Measurements from ENCODE around the gene TYW1B. TPM values are rescaled to one million over a fixed set of nuclear protein-coding genes. Genes with fewer than 3 reads are reported as not detected.
"Not testable (repeated sequence)": the region's sequence is repeated elsewhere in the genome, so short reads cannot be mapped to it uniquely, and the experiment has no call there.

The TYW1B gene
- total RNA-seq, 1 experiment from 2014 or later, result 3.9 TPM

DNA sequence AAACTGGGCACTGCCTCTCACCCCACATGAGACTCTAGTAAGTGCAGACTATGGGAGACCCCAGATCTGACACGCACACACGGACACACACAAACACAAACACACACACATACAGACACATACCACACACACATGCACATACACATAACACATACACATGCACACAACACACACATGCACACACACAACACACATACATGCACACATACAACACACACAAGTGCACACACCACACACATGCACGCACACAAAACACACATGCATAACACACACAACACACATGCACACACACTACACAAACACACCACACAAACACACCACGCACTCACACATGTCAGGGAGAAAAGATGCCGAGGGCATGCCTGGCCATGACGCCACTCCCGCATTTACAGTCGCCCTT lies 205.5 kb downstream of the TYW1B start:
- Histone ChIP-seq H3K27me3 (ENCODE audit: low read length) (no peaks in the 10 kb centered on the region), H3K9me2 (replicated peaks; ENCODE audit: low read length) (no peaks in the 10 kb centered on the region), H3K4me2 (ENCODE audit: low read length) (no peak overlapping the region), H3K9ac (ENCODE audit: low read length) (no peak overlapping the region), H3K4me1 (ENCODE audit: insufficient read depth, low read length) (peaks cover 3% of the 10 kb centered on the region; the same call in 1 of the 2 replicates), H3K36me3 (ENCODE audit: low read depth, low read length) (no peaks in the 10 kb centered on the region), H3K4me3 (ENCODE audit: low read length) (no peak overlapping the region), H3K27ac (ENCODE audit: low read length) (no peak overlapping the region), H2AFZ (ENCODE audit: low read length) (no peak overlapping the region), H3F3A (ENCODE audit: low read length, unreplicated experiment) (no peaks in the 10 kb centered on the region), H3K79me2 (ENCODE audit: low read length) (no peaks in the 10 kb centered on the region), H4K20me1 (ENCODE audit: low read length) (no peaks in the 10 kb centered on the region), H3K9me3 (ENCODE audit: low read length) (no peaks in the 10 kb centered on the region)
- TF ChIP-seq, protein P1, sequence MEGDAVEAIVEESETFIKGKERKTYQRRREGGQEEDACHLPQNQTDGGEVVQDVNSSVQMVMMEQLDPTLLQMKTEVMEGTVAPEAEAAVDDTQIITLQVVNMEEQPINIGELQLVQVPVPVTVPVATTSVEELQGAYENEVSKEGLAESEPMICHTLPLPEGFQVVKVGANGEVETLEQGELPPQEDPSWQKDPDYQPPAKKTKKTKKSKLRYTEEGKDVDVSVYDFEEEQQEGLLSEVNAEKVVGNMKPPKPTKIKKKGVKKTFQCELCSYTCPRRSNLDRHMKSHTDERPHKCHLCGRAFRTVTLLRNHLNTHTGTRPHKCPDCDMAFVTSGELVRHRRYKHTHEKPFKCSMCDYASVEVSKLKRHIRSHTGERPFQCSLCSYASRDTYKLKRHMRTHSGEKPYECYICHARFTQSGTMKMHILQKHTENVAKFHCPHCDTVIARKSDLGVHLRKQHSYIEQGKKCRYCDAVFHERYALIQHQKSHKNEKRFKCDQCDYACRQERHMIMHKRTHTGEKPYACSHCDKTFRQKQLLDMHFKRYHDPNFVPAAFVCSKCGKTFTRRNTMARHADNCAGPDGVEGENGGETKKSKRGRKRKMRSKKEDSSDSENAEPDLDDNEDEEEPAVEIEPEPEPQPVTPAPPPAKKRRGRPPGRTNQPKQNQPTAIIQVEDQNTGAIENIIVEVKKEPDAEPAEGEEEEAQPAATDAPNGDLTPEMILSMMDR (conservative IDR thresholded peaks at IDR 0.05; ENCODE audit: low read depth, low read length), result no peak
- TF ChIP-seq EZH2phosphoT487 (IDR thresholded peaks at IDR 0.05; ENCODE audit: borderline replicate concordance, low read length) (no peak), EZH2 (IDR thresholded peaks at IDR 0.05; ENCODE audit: low read length, unreplicated experiment) (no peak)
- no peak for ATAC-seq
- ChIA-PET CTCF (no interaction called here), POLR2A (ENCODE audit: unreplicated experiment) (no interaction called here)
- BruUV-seq (replicated peaks), result no TSS peak
- intact Hi-C loops (cut with micrococcal nuclease), result no loop called here
- no peak for DNase-seq

DNA sequence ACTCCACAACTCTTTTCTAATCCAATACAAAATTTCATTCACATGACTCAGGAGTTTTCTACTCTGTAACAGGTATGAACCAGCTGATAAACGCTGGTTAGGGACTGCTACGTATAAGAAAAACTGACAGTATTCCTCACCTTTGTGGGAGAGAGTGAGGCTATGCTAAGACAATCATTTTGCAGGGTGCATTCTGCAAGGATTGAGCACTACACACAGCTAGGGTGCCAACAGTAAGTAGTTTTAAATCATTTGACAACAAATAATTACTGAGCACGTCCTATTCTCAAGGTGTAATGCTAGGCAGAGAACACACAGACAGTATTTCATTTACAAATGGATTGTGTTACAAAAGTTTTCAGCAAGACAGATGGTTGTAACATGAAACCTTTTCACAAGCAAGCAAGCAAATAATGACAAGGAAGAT lies 206.2 kb downstream of the TYW1B start:
- H3K4me2 ChIP-seq (ENCODE audit: low read length); CTCF ChIA-PET; H3F3A ChIP-seq (ENCODE audit: low read length, unreplicated experiment); DNase-seq; H3K36me3 ChIP-seq (ENCODE audit: low read depth, low read length); H3K4me1 ChIP-seq (ENCODE audit: insufficient read depth, low read length); H3K4me3 ChIP-seq (ENCODE audit: low read length); H4K20me1 ChIP-seq (ENCODE audit: low read length); intact Hi-C loops (cut with micrococcal nuclease); H3K27me3 ChIP-seq (ENCODE audit: low read length); H3K9me3 ChIP-seq (ENCODE audit: low read length); H3K9ac ChIP-seq (ENCODE audit: low read length); H3K27ac ChIP-seq (ENCODE audit: low read length); H3K79me2 ChIP-seq (ENCODE audit: low read length); H2AFZ ChIP-seq (ENCODE audit: low read length); POLR2A ChIA-PET (ENCODE audit: unreplicated experiment); BruUV-seq (replicated peaks); H3K9me2 ChIP-seq (replicated peaks; ENCODE audit: low read length): not testable (repeated sequence)
- ATAC-seq, result peak; percentile 78

DNA sequence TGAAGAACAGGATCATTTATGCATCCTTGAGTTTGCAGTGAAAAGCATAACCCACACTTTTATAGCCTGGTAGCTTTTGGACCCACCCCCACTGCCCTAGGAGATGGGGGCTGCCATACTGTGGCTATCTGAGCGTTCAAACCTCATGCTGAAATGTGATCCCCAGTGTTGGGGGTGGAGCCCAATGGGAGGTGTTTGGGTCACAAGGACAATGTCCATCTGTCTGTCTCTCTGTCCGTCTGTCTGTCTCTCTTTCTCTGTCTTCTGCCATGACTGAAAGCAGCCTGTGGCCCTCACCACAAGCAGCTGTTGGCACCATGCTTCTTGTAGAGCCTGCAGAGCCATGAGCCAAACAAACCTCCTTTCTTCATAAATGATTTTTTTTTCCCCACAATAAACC lies 207.1 kb downstream of the TYW1B start:
- H3K9me2 ChIP-seq (replicated peaks; ENCODE audit: low read length); intact Hi-C loops (cut with micrococcal nuclease); H3K9me3 ChIP-seq (ENCODE audit: low read length); BruUV-seq (replicated peaks); H3K4me1 ChIP-seq (ENCODE audit: insufficient read depth, low read length); POLR2A ChIA-PET (ENCODE audit: unreplicated experiment); H3K27ac ChIP-seq (ENCODE audit: low read length); H3K27me3 ChIP-seq (ENCODE audit: low read length); H3K4me2 ChIP-seq (ENCODE audit: low read length); H3K4me3 ChIP-seq (ENCODE audit: low read length); H3K79me2 ChIP-seq (ENCODE audit: low read length); H4K20me1 ChIP-seq (ENCODE audit: low read length); ATAC-seq; H3F3A ChIP-seq (ENCODE audit: low read length, unreplicated experiment); H3K9ac ChIP-seq (ENCODE audit: low read length); H3K36me3 ChIP-seq (ENCODE audit: low read depth, low read length); H2AFZ ChIP-seq (ENCODE audit: low read length); DNase-seq; CTCF ChIA-PET: not testable (repeated sequence)

DNA sequence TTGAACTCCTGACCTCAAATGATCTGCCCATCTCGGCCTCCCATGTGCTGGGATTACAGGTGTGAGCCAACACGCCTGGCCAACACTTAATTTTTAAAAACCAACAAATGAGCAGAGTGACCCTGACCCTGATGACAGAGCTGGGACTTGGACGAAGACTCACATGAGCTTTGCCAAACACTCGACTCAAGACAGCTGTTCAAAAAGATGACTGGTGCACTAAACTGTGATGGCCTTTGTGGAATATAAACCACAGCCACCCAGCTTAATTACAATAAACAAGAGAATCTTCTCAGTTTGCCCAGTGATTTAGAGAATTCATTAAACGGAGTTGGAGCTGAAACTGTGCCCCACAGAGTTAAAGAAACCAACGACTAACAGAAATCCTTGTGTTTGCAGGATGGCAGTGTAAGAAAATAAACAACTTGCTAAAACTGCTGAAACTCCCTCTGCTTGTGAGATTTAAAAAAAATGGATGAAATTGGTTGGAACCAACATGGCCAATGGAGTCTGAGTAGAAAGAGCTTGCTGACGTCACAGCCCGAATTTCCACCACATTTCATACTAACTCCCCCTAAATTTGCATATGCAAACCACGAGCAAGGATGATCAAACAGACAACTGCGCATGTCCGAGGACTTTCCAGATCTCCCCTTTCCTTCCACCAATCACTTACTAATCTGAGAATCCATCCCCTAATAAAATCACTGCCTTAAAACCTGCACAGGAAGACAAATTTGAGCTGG lies 209.4 kb downstream of the TYW1B start:
- H4K20me1 ChIP-seq (ENCODE audit: low read length); H3K9me3 ChIP-seq (ENCODE audit: low read length); H3K79me2 ChIP-seq (ENCODE audit: low read length); H3K9me2 ChIP-seq (replicated peaks; ENCODE audit: low read length); BruUV-seq (replicated peaks); H3F3A ChIP-seq (ENCODE audit: low read length, unreplicated experiment); H3K4me2 ChIP-seq (ENCODE audit: low read length); H2AFZ ChIP-seq (ENCODE audit: low read length); CTCF ChIA-PET; H3K9ac ChIP-seq (ENCODE audit: low read length); H3K27ac ChIP-seq (ENCODE audit: low read length); H3K4me1 ChIP-seq (ENCODE audit: insufficient read depth, low read length); H3K36me3 ChIP-seq (ENCODE audit: low read depth, low read length); intact Hi-C loops (cut with micrococcal nuclease); H3K4me3 ChIP-seq (ENCODE audit: low read length); DNase-seq; H3K27me3 ChIP-seq (ENCODE audit: low read length); ATAC-seq; POLR2A ChIA-PET (ENCODE audit: unreplicated experiment): not testable (repeated sequence)

DNA sequence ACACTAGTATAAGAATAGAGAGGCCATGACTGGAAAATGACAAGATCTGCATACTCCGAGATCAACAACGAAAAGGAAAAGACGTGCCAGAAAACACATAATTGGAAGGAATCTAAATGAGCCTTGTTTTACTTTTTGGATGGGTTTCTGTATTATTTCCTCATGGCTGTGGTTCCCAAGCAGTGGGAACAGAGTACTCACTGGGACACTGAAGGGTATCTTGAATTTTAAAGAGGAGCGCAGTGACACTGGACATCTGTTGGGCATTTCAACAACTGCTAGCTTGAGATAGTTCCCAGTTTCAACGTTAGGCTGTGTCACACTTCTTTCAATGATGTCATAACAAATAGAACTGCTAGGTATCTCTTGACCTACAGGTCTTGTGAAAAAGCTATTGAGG lies 218.2 kb downstream of the TYW1B start:
- DNase-seq; ATAC-seq; H3K9me3 ChIP-seq (ENCODE audit: low read length); H3K36me3 ChIP-seq (ENCODE audit: low read depth, low read length); H3K27me3 ChIP-seq (ENCODE audit: low read length); H3K9ac ChIP-seq (ENCODE audit: low read length); POLR2A ChIA-PET (ENCODE audit: unreplicated experiment); H3K4me3 ChIP-seq (ENCODE audit: low read length); intact Hi-C loops (cut with micrococcal nuclease); H2AFZ ChIP-seq (ENCODE audit: low read length); BruUV-seq (replicated peaks); H3K4me2 ChIP-seq (ENCODE audit: low read length); H3K9me2 ChIP-seq (replicated peaks; ENCODE audit: low read length); H3K79me2 ChIP-seq (ENCODE audit: low read length); H3K27ac ChIP-seq (ENCODE audit: low read length); CTCF ChIA-PET; H3F3A ChIP-seq (ENCODE audit: low read length, unreplicated experiment); H3K4me1 ChIP-seq (ENCODE audit: insufficient read depth, low read length); H4K20me1 ChIP-seq (ENCODE audit: low read length): not testable (repeated sequence)

DNA sequence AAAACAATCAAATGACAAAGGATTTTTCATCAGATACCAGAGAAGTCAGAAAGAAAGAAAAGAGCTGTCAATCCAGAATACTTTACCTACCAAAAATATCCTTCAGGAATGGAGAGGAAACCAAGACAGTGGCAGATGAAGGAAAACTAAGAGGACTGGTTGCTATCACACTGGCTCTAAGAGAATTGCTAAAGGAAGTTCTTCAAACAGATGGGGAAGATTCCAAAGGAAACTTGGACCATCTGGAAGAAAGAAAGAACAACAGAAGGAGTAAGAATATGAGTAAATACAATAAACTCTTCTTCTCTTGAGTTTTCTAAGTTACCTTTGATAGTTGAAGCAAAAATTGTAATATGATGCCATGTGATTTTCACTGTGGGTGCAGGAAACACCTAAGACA lies 220.0 kb downstream of the TYW1B start:
- H3F3A ChIP-seq (ENCODE audit: low read length, unreplicated experiment); CTCF ChIA-PET; H3K27me3 ChIP-seq (ENCODE audit: low read length); intact Hi-C loops (cut with micrococcal nuclease); H3K4me2 ChIP-seq (ENCODE audit: low read length); DNase-seq; H3K4me3 ChIP-seq (ENCODE audit: low read length); H3K4me1 ChIP-seq (ENCODE audit: insufficient read depth, low read length); H3K27ac ChIP-seq (ENCODE audit: low read length); H3K9ac ChIP-seq (ENCODE audit: low read length); H2AFZ ChIP-seq (ENCODE audit: low read length); BruUV-seq (replicated peaks); H3K9me2 ChIP-seq (replicated peaks; ENCODE audit: low read length); H3K36me3 ChIP-seq (ENCODE audit: low read depth, low read length); H3K79me2 ChIP-seq (ENCODE audit: low read length); H4K20me1 ChIP-seq (ENCODE audit: low read length); POLR2A ChIA-PET (ENCODE audit: unreplicated experiment); H3K9me3 ChIP-seq (ENCODE audit: low read length); ATAC-seq: not testable (repeated sequence)

Measured in PC-3 (cell line).